Caco-2 (cell line): ENCODE measurements around the gene NUP160. TPM values are rescaled to one million over a fixed set of nuclear protein-coding genes. Genes with fewer than 3 reads are reported as not detected.

ENCODE experiments used
- BruUV-seq: library from RNA; stranded (reverse); fragments of 400-500 nt; replicated peaks from 2 replicates; lab custom pipeline; 2021; lab: Mats Ljungman, UMichigan
- CTCF ChIA-PET: fragments of 300-600 bp; sonication (Branson Sonifier 250); formaldehyde crosslinking; loops from one replicate; lab custom pipeline; 2022; ENCODE audit warnings: antibody characterized with exemption; lab: Charles Lee
- POLR2A ChIA-PET: fragments of 300-600 bp; sonication (Branson Sonifier 250); formaldehyde crosslinking; loops from one replicate; lab custom pipeline; 2022; ENCODE audit warnings: antibody characterized with exemption; lab: Charles Lee
- DNase-seq, 2 experiments: peaks; one replicate each; pipeline versions ENCODE4 v3.0.0 to v3.0.0-alpha.2; 2020 to 2022
- H3K27me3 ChIP-seq: replicated peaks from 2 replicates; pipeline ENCODE4 v1.6.0; 2011; ENCODE audit warnings: low read length; ENCODE audit not compliant: control insufficient read depth, insufficient read depth
- H3K36me3 ChIP-seq: 2 replicates; pipeline ENCODE4 v1.5.1; 2011; ENCODE audit warnings: low read length; ENCODE audit not compliant: control insufficient read depth, insufficient read depth
- H3K4me1 ChIP-seq: fragments of 250-450 bp; sonication (Bioruptor Pico); 2 replicates; pipeline ENCODE4 v1.5.1; 2020; ENCODE audit warnings: mild to moderate bottlenecking
- H3K4me3 ChIP-seq: 2 replicates; pipeline ENCODE4 v1.5.1; 2011; ENCODE audit warnings: low read depth, mild to moderate bottlenecking, control low read depth, low read length
- H3K9me3 ChIP-seq: fragments of 250-450 bp; sonication (Bioruptor Pico); 2 replicates; pipeline ENCODE4 v1.5.1; 2020; ENCODE audit warnings: mild to moderate bottlenecking, moderate library complexity
- H3K27ac Mint-ChIP-seq: one replicate; pipeline ENCODE4 v1.8.0; 2022; ENCODE audit warnings: mixed read lengths; ENCODE audit not compliant: unreplicated experiment
- H3K27me3 Mint-ChIP-seq: one replicate; pipeline ENCODE4 v1.8.0; 2022; ENCODE audit warnings: mixed read lengths; ENCODE audit not compliant: insufficient read depth, unreplicated experiment
- H3K36me3 Mint-ChIP-seq: one replicate; pipeline ENCODE4 v1.8.0; 2022; ENCODE audit warnings: mild to moderate bottlenecking, mixed read lengths; ENCODE audit not compliant: insufficient read depth, unreplicated experiment
- H3K4me1 Mint-ChIP-seq: one replicate; pipeline ENCODE4 v1.8.0; 2022; ENCODE audit warnings: low read depth, mixed read lengths; ENCODE audit not compliant: unreplicated experiment
- H3K4me3 Mint-ChIP-seq: one replicate; pipeline ENCODE4 v1.8.0; 2022; ENCODE audit warnings: mild to moderate bottlenecking, moderate library complexity, mixed read lengths; ENCODE audit not compliant: unreplicated experiment
- H3K9me3 Mint-ChIP-seq: one replicate; pipeline ENCODE4 v1.8.0; 2022; ENCODE audit warnings: mixed read lengths; ENCODE audit not compliant: unreplicated experiment
- intact Hi-C: fragments of 100-400 bp; cut with micrococcal nuclease; formaldehyde crosslinking; loops from one replicate; pipeline ENCODE4 v1.10.0; 2022; ENCODE audit not compliant: unreplicated experiment
- total RNA-seq: library from RNA; stranded (reverse); gene quantifications from 2 replicates; pipeline ENCODE4 v1.2.3, GENCODE V29; 2022
- TF ChIP-seq, protein P1 (sequence below), 2 experiments: fragments of 200-600 bp in 1 of 2; IDR thresholded peaks; 1 replicate in 1 of 2; 2 replicates in 1 of 2; pipeline versions ENCODE4 v1.5.1 to v1.8.0; 2011 to 2022; ENCODE audit warnings: antibody characterized with exemption in 1 of 2, control low read depth in 1 of 2, inconsistent platforms in 1 of 2, low read depth in 1 of 2, low read length in 1 of 2, mild to moderate bottlenecking in 1 of 2, moderate library complexity in 1 of 2; ENCODE audit not compliant: insufficient read depth in 1 of 2, severe bottlenecking in 1 of 2, unreplicated experiment in 1 of 2

NUP160 gene
- total RNA-seq, 1 experiment from 2014 or later: 72.9 TPM

DNA sequence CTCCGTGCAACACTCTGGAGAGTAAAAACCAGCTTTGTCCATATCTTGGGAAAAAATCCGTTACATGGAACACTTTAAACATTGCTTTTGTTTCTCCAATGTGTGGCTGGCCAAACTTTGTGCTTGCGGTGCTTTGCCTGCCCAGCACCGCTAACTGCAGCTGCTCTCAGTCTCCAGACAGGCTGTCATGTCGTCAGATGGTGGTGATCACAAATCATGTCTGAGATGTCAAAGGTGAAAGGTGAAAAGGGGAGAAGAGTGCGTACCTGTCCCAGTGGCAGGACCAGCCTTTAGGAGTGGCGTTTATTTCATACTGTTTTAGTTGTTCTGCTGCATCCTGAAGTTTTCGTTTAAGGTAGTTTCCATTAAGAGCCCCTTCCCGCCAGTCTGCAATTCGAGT is 115.9 kb downstream of the NUP160 start:
- ChIA-PET CTCF (no interaction called here), POLR2A (no interaction called here)
- H3K36me3 Mint-ChIP-seq: peaks cover 96% of the 10 kb centered on the region
- H3K4me3 ChIP-seq: no peak overlapping the region
- no peak overlapping the region for H3K4me3 Mint-ChIP-seq
- intact Hi-C loops: no loop called here
- BruUV-seq: no TSS peak
- no peaks in the 10 kb centered on the region for H3K27me3 Mint-ChIP-seq
- peaks cover 7% of the 10 kb centered on the region for H3K4me1 Mint-ChIP-seq
- no peaks in the 10 kb centered on the region for H3K9me3 Mint-ChIP-seq
- peaks cover 6% of the 10 kb centered on the region for H3K36me3 ChIP-seq
- no peak overlapping the region for H3K27ac Mint-ChIP-seq
- DNase-seq: no peak
- H3K9me3 ChIP-seq: no peaks in the 10 kb centered on the region
- TF ChIP-seq, protein P1, sequence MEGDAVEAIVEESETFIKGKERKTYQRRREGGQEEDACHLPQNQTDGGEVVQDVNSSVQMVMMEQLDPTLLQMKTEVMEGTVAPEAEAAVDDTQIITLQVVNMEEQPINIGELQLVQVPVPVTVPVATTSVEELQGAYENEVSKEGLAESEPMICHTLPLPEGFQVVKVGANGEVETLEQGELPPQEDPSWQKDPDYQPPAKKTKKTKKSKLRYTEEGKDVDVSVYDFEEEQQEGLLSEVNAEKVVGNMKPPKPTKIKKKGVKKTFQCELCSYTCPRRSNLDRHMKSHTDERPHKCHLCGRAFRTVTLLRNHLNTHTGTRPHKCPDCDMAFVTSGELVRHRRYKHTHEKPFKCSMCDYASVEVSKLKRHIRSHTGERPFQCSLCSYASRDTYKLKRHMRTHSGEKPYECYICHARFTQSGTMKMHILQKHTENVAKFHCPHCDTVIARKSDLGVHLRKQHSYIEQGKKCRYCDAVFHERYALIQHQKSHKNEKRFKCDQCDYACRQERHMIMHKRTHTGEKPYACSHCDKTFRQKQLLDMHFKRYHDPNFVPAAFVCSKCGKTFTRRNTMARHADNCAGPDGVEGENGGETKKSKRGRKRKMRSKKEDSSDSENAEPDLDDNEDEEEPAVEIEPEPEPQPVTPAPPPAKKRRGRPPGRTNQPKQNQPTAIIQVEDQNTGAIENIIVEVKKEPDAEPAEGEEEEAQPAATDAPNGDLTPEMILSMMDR (IDR thresholded peaks at IDR 0.05; ENCODE audit: insufficient read depth in 1 of 2, low read depth in 1 of 2, low read length in 1 of 2, severe bottlenecking in 1 of 2, unreplicated experiment in 1 of 2): no peak
- no peaks in the 10 kb centered on the region for H3K4me1 ChIP-seq
- no peaks in the 10 kb centered on the region for H3K27me3 ChIP-seq

DNA sequence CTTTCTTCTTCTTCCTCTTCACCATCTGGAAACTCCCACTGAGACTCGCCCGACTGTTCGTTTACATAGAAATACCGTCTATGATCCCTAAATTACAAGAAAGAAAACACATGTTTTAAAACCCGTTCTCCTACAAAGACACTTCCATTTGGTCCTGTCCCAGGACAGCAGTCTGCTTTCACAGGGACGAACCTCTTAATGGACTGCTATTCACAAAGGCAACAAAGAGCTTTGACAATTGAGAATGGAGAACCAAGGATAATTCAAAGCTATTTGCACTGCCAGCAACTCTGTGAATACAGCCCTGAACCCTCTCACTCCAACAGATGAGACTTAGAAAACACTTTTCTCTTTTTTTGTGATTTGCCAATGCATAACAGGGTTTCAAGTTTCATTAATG is 116.7 kb downstream of the NUP160 start:
- Mint-ChIP-seq H3K4me1 (peaks cover 7% of the 10 kb centered on the region), H3K9me3 (no peaks in the 10 kb centered on the region), H3K27ac (no peak overlapping the region), H3K27me3 (no peaks in the 10 kb centered on the region), H3K4me3 (no peak overlapping the region), H3K36me3 (peaks cover 96% of the 10 kb centered on the region)
- ChIA-PET POLR2A (interaction anchor here (0.6 kb wide), 1 partner anchor 15 kb away, joined by 6 read pairs; no protein-coding TSS in a partner anchor), CTCF (no interaction called here)
- no peak for DNase-seq
- no peaks in the 10 kb centered on the region for H3K4me1 ChIP-seq
- TF ChIP-seq, protein P1 (IDR thresholded peaks at IDR 0.05; ENCODE audit: insufficient read depth in 1 of 2, low read depth in 1 of 2, low read length in 1 of 2, severe bottlenecking in 1 of 2, unreplicated experiment in 1 of 2): no peak
- H3K36me3 ChIP-seq: peaks cover 6% of the 10 kb centered on the region; the same call in 1 of the 2 replicates
- intact Hi-C loops: no loop called here
- no peaks in the 10 kb centered on the region for H3K27me3 ChIP-seq
- H3K4me3 ChIP-seq: no peak overlapping the region
- H3K9me3 ChIP-seq: no peaks in the 10 kb centered on the region
- no TSS peak for BruUV-seq

Other genes starting within 250 kb of the NUP160 start
- gene MTCH2, start 205.8 kb downstream of the NUP160 start, total RNA-seq: 165 and 167 TPM in 2 replicates
- 2.9 and 3.4 TPM in 2 replicates for gene AGBL2, start 133.0 kb downstream of the NUP160 start, total RNA-seq
- gene FNBP4, start 81.0 kb downstream of the NUP160 start, total RNA-seq: 104 and 112 TPM in 2 replicates
- gene PTPRJ, start 132.2 kb upstream of the NUP160 start, total RNA-seq: 9.7 and 11.0 TPM in 2 replicates